Prostate gland (tissue), 2 donors: ENCODE measurements around the gene TRAF1.

ENCODE experiments used
- POLR2A ChIP-seq: fragments of 450-650 bp; IDR thresholded peaks from one replicate; pipeline ENCODE4 v1.6.1; 2016; ENCODE audit warnings: antibody characterized with exemption, mild to moderate bottlenecking
- POLR2AphosphoS5 ChIP-seq: sonication (generic); formaldehyde crosslinking; IDR thresholded peaks from one replicate; pipeline ENCODE4 v1.6.1; 2017; ENCODE audit warnings: antibody characterized with exemption
- TF ChIP-seq, protein P1 (sequence below), 4 experiments: fragments of 200-600 bp in 2 of 4; fragments of 450-650 bp in 2 of 4; sonication (generic) in 2 of 4; IDR thresholded peaks; 1 replicate in 3 of 4; 2 replicates in 1 of 4; pipeline ENCODE4 v1.5.1; 2016 to 2019; ENCODE audit warnings: antibody characterized with exemption in 4 of 4, mild to moderate bottlenecking in 2 of 4, moderate library complexity in 2 of 4

DNA sequence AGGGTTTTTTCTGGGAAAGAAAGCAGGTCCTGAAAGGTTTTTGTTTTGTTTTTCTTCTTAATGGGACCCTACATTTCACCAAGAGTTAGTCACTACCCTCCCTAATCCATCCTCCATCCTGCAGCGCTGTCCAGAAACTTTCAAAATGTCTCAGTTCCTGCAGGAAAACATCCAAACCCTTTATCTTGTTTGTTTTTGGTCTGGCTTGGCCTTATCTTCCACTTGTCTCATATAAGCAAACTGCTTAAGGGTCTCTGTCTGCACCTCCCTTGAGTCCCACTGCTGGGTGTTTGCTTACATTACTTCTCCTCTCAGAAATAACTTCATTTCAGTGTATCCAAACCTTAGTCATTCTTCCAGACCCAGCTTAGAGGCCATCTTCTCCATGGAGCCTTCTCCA lies 11.0 kb upstream of the TRAF1 start:
- TF ChIP-seq, protein P1, sequence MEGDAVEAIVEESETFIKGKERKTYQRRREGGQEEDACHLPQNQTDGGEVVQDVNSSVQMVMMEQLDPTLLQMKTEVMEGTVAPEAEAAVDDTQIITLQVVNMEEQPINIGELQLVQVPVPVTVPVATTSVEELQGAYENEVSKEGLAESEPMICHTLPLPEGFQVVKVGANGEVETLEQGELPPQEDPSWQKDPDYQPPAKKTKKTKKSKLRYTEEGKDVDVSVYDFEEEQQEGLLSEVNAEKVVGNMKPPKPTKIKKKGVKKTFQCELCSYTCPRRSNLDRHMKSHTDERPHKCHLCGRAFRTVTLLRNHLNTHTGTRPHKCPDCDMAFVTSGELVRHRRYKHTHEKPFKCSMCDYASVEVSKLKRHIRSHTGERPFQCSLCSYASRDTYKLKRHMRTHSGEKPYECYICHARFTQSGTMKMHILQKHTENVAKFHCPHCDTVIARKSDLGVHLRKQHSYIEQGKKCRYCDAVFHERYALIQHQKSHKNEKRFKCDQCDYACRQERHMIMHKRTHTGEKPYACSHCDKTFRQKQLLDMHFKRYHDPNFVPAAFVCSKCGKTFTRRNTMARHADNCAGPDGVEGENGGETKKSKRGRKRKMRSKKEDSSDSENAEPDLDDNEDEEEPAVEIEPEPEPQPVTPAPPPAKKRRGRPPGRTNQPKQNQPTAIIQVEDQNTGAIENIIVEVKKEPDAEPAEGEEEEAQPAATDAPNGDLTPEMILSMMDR (IDR thresholded peaks at IDR 0.05) = no peak
- TF ChIP-seq POLR2A = no peak
- TF ChIP-seq POLR2AphosphoS5 = no peak
